ENCODE data around the gene AP1G2.

The AP1G2 gene

DNA sequence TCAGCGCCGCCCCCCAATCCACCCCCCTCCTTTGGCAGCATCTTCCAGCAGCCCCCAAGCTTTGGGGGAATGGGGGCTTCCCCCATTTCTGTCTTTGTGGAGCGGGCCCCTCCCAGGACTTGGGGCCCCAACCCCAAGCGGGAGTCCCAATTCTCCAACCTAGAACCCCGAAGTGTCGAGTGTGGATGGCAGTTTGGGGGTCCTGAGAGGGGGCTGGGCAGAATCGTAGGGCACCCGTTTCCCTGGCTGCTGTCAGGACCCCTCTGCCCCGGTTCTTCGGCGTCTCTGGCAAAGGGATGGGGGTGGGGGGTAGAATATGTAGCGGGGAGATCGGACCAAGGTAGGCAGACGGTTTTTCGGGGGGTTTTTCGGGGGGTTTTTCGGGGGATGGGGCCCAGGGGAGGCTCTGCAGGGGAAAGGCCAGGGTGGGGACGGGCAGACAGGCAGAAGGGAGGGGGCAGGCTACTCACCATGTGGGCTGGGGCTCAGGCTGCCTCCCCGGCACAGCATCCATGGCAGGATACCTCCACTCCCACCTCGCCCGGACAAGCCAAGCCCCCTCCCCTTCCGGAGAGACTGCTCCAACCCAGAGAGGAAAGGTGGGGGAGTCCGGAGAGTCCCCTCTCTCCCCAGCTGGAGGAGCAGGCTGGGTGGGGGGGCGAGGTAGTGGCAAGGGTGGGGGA lies 10.3 kb upstream of the AP1G2 start:
- DNase-seq (ENCODE audit: low read depth in 2 of 2): no peak

DNA sequence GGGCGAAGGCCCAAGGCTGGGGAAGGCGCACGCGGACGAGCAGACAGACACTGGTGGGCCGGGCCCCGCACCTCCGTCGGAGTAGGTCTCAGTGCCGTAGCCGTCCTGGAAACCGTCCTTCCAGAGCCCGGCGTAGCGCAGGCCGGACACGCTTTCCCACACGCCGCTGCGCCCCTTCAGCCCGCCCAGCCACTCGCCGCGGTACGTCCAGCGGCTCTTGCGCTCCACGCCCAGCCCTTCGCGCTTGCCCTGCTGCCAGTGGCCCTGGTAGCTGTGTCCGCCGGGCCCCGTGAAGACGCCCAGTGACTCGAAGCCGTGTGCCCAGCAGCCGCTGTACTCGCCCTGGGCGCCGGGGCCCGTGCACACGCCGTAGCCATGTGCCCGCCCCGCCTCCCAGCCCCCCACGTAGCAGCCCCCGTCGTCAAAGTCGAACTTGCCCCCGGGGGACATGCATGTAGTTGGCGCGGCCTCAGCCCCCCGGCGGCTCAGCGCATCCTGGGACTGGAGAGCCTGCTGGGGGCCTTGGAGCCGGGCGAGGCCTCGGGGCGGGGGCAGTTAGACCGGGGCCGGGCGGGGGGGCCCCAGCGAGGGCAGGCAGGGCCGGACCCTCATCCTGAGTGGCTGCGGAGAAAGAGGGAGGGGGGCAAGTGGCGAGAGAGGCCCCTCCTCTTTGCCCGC lies 9.6 kb upstream of the AP1G2 start:
- no peak for TF ChIP-seq CTCF (IDR thresholded peaks at IDR 0.05; ENCODE audit: low read depth, low read length)
- DNase-seq (ENCODE audit: low read depth in 2 of 2): peak in 1 of 2 donors; percentile 19
- no peak overlapping the region for H3K4me3 ChIP-seq (replicated peaks in 1 of 2; ENCODE audit: low read depth in 2 of 2, low read length in 2 of 2)

More for the DNA sequence above, 10.3 kb upstream of the AP1G2 start:
- no peak for TF ChIP-seq CTCF (IDR thresholded peaks at IDR 0.05; ENCODE audit: low read depth, low read length)
- H3K4me3 ChIP-seq (replicated peaks in 1 of 2; ENCODE audit: low read depth in 2 of 2, low read length in 2 of 2): no peak overlapping the region

DNA sequence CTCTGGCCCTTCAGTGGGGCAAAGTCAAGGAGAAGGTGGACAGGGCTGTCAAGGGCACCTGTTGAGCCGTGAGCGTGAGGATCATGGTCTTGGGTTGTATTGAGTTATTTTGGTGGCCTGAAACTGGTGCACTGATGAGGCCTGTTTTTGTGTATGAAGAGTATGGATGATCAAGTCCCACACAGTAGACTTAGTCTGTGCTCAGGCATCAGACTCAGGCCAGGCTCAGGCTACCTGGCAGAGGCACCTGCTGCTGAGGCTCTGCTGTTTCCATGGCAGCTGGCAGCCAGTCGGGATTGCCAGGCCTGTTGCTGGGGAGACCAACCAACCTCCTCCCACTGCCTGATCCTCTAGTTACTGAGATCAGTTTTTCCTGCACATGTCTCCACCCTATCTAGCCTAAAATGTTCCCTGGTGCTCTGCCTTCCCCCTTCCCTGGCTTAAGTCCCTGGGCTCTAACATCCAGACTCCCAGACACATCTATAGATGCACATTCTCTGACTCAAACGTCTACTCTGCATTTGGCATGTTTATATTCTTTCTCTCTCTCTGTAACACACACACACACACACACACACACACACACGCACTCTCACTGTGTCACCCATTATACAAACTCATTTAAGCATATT lies 5.9 kb upstream of the AP1G2 start:
- H3K4me3 ChIP-seq (replicated peaks in 1 of 2; ENCODE audit: low read depth in 2 of 2, low read length in 2 of 2): no peak overlapping the region
- DNase-seq (ENCODE audit: low read depth in 2 of 2): no peak
- TF ChIP-seq CTCF (IDR thresholded peaks at IDR 0.05; ENCODE audit: low read depth, low read length): no peak

DNA sequence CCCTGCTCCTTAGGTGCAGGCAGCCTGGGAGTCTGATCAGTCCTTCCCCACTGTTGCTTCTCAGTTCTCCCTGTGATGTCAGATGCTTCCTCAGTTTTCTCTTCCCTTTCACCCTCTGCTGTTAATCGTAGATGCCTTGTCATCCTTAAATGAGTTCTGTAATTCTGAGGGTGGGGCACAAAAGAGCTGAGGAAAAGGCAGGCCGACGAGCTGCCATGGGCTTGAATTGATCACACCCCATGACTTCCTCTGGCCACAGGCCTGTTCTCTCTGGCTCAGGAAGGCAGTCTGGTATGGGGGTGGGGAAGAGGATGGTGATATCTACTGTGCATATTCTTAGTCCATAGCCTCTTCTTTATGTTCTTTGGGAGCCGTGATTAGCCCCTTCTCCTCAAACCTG lies 5.2 kb upstream of the AP1G2 start:
- H3K4me3 ChIP-seq (replicated peaks in 1 of 2; ENCODE audit: low read depth in 2 of 2, low read length in 2 of 2): no peak overlapping the region
- no peak for TF ChIP-seq CTCF (IDR thresholded peaks at IDR 0.05; ENCODE audit: low read depth, low read length)
- DNase-seq (ENCODE audit: low read depth in 2 of 2): no peak

DNA sequence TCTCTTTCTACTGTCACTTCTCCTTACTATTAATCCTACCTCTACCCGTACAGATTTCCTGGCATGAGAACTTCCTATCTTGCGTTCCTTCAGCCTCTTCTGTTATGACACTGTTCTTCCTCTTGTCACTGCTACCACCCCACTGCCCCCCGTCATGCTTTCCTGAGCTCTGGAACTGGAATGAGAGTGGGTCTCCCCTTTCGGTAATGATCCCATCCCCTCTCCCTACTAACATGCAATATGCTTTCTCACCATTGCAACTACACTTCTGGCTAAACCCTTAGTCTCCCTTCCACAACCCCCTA lies 4.9 kb upstream of the AP1G2 start:
- H3K4me3 ChIP-seq (replicated peaks in 1 of 2; ENCODE audit: low read depth in 2 of 2, low read length in 2 of 2): no peak overlapping the region
- no peak for DNase-seq (ENCODE audit: low read depth in 2 of 2)
- no peak for TF ChIP-seq CTCF (IDR thresholded peaks at IDR 0.05; ENCODE audit: low read depth, low read length)

GRCh38 chr14:23571701-23572523 lies 4.3 kb upstream of the AP1G2 start:
- no peak overlapping the region for H3K4me3 ChIP-seq (replicated peaks in 1 of 2; ENCODE audit: low read depth in 2 of 2, low read length in 2 of 2)
- no peak for TF ChIP-seq CTCF (IDR thresholded peaks at IDR 0.05; ENCODE audit: low read depth, low read length)
- no peak for DNase-seq (ENCODE audit: low read depth in 2 of 2)
